HS-27A (cell line): ENCODE data around the gene MAPKAPK2.
A peak's percentile ranks its signal among the peaks of the same experiment; 100 is the strongest.

Experiments
- DNase-seq: peaks from one replicate; pipeline ENCODE4 v3.0.0-alpha.2; 2012; ENCODE audit warnings: low read depth, missing footprints

The MAPKAPK2 gene

DNA sequence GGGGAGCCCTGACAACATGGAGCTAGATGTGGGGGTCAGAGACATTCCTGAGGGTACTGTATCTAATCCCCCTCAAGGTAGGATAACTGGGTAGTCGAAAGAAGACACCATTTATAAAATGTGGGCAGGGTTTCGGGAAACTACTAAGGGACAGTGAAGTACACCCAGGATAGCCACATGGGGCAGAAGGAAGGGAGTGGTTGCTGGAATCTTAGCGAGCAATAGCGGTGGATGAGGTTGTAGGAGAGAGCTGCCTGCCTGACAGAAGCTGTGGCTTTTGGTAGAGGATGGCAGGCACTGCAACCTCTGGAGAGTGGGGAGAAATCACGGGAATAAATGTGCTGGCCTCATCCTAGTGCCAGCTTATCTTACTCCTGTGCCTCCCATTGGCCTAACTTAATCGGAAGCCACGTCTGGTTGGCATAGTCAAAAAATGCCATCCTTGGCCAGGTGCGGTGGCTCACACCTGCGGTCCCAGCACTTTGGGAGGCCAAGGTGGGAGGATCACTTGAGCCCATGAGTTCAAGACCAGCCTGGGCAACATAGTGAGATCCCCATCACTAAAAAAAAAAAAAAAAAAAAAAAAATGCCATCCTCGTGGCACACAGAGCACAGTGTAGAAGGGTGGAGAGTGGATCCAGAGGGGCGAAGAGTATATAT lies 23.4 kb upstream of the MAPKAPK2 start:
- DNase-seq = no peak

- no peak for DNase-seq
Measured at GRCh38 chr1:206662396-206663092, 22.2 kb upstream of the MAPKAPK2 start.

- DNase-seq = no peak
Measured at GRCh38 chr1:206663362-206663761, 21.3 kb upstream of the MAPKAPK2 start.

DNA sequence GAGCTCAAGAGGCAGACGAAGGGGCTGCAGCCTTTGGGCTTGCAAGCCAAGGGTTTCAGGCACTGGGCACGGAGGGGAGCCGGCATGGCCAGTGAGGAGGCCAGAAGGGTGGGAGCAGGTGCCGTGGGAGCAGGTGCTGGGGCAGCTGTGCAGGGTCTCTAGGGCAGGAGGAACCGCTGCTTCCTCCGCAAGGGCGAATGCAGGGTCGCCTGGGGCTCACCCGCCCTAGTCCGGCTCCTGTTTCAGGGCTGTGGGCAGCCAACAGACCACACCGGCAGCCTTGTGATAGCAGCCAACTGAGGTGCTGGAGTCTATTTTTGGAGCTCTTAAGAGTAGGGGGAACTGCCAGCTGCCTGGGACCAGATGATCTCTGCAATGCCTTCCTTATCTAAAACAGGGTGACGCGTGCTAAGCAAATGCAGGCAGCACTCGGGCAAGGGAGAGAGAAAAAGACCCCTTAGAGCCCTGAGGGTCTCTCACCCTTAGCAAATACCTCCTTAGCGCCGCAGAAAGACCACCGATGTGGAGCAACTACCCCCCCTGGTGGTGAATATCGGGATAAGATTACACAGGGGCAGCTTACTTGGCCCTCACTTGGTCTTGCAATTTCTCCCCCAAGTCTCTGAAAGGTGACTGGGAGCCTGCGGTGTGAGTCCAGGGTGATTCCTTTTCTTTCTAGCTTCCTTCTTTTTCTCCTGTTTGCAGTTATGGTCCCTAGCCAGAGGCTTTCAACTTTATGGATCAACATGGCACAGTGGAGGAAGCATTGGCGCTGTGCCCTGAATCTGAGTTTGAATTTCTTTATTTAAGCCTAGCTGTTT lies 20.7 kb upstream of the MAPKAPK2 start:
- DNase-seq = no peak

- DNase-seq = no peak
Measured at GRCh38 chr1:206664740-206665139, 20.0 kb upstream of the MAPKAPK2 start.

DNA sequence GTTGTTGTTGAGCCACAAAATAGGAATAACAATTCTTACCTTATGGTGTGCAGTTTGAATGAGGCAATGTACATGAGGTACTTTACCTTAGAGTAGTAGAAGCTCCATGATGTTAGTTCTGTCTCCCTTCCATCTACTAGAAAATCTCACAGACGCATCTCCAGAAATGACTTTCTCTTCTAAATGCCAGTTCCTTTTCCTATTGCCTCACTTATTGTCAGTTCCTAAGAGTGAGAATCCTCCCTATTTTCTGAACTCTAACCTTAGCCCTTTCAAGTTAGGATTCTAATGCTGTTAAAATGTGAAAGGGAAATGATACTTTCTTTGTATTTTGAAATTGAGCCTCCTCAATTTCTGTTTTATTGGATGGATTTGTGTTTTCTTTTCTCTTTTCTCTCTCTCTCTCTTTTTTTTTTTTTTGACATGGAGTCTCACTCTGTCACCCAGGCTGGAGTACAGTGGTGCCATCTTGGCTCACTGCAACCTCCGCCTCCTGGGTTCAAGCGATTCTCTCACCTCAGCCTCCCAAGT lies 18.6 kb upstream of the MAPKAPK2 start:
- DNase-seq = no peak

DNA sequence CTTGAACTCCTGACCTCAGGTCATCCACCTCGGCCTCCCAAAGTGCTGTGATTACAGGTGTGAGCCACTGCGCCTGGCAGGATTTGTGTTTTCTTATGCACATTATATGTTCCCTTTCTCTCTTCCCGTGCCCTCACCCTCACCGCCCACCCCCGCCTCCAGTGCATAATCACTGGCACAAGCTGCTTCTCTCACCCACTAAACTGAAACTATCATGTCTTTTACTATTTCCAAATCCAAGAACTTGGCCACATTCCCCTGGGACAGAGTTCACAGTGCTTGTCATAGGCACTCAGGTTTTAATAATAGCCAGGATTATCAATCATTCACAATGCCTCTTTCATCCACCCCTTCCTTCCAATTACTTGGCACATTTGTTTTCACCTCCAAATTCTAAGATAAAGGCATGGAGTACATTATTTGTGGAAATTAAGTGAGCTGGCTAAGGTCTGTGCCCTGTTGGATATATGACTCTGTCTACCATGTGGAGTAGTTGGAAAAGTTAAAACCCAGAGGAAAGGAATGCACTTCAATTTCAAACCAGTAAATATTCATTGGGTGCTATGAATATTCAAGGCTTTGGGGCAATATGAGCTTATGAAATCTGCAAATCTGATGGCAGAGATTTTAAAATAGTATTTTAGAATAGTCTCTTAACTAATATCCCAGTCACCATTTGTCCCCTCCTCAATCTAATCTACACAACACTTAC lies 17.6 kb upstream of the MAPKAPK2 start:
- no peak for DNase-seq

DNA sequence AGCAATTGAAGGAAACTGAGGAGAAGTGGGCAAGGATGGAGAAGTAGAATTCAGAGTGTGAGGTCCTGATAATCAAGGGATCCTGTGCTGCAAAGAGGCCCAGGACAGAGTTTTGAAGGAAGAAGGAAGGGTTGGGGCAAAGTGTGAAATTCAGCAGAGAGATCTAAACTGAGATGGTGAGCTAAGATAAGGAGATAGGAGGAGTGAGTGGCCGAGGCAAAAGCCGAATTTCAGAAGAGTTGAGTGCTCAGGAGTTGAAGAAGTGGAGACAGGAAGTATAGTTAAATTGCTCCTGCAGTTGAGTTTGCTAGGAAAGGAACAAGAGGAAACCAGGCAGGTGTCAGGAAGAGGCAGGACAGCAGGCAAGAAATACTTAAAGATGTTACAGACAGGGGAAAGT lies 16.4 kb upstream of the MAPKAPK2 start:
- no peak for DNase-seq

GRCh38 chr1:206668874-206669410 lies 15.8 kb upstream of the MAPKAPK2 start:
- no peak for DNase-seq

GRCh38 chr1:206672011-206672688 lies 12.6 kb upstream of the MAPKAPK2 start:
- DNase-seq = no peak

- DNase-seq = no peak
Measured at GRCh38 chr1:206672844-206673758, 11.6 kb upstream of the MAPKAPK2 start.

DNA sequence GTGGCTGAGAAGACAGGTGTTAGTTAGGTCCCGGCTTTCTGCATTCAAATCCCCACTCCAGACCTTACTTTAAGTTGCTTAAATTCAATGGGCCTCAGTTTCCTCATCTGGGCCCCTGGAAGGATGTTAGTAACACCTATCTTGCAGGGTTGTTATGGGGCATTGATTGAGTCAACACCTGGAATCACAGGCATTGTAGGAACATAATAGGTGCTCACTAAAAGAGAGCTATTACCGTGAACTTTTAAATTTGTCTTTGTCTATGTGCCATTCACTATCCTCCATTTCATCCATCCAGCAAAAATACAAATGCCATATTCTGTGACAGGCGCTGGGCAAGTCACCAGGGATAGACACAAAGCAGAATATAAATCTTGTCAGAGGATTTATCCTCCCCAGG lies 10.5 kb upstream of the MAPKAPK2 start:
- DNase-seq = no peak

DNA sequence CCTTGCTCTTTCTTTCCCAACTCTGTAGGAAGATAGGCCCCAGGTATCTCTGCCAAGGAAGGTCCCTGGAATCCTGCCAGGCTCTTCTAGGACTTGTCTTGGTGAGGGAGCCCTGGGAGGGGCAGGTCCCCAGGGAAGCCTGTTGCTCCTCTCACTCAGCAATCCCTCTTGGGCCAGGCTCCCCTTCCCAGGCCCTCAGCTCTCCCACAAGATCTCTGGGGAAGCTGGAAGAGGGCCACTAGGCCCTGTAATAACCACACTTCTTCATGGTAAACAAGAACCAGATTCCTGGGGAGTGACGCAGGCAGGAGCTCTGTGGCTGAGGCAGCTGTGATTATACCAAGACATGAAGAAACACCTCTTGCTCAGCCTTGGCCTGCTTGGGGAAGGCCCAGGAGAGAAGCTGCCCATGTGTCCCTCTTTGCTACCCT lies 9.9 kb upstream of the MAPKAPK2 start:
- DNase-seq = peak; percentile 87

DNA sequence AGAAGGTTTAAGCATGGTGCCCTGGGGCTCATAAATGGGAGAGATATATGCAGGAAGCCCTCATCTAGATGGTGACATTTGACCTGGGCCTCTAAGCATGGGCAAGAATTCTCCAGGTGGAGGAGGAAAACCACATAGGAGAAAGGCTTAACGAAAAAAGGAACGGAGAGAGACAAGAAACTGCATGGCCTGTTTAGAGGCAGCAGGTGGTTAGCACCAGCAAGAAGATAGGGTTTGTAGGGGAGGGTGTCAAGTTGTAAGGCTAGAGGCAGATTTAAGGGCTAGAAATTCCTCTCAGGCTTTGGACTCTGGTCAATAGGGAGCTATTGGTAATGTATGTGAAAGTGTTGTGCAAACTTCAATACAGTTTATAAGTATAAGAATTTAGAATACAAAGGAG lies 8.2 kb upstream of the MAPKAPK2 start:
- DNase-seq = no peak

DNA sequence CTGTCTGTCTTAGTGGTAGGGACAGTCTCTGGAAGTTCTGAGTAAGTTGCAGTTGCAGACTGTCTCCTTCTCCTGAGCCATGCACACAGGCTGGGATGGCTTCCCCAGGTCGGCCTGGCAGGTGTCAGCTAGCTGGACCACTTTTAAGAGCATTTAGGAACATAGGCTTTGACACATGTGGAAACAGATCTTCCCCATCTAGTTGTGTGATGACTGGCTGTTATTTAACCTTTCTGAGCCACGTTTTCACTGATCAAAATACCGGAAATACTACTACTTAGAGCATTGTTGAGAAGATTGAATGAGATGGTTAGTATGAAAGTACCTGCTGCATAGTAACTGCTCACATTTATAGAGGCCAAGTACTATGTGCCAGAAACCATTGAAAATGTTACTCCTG lies 6.2 kb upstream of the MAPKAPK2 start:
- no peak for DNase-seq

GRCh38 chr1:206679738-206680211 lies 4.9 kb upstream of the MAPKAPK2 start:
- no peak for DNase-seq

DNA sequence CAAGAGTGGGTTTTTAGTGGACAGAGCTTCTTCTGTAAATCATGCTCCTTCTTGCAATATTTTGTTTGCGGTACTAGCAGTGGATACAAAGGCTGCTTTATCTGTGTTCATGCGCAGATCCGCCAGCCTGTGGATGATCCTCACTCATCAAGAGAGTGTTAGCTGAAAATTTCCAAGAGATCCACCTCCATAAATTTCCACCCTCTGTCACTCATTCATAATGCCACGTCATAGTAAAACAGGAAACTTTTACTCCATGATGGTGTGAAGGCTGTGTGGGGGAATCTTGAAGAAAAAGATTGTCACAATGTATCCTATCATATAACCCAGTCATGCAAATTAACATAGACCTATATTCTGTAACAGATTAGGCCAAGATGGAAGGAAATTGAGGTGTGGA lies 4.4 kb upstream of the MAPKAPK2 start:
- DNase-seq = no peak

DNA sequence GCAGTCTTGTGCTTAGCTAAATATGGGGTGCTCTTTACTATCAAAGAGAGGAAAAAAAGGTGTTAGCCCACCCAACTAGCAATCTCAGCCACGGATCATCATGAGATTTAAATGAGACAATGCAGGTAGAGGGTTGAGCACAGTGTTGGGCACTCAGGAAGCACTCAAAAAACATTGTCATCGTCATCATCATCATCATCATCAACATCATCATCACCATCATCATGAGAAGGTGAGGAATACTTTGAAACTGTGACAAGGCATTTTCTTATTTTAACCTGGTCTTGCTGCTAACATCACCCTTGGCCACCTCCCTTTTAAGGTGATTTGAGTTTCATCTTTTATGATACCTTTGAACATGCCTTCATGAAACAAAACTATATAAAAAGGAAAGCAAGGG lies 3.3 kb upstream of the MAPKAPK2 start:
- DNase-seq = no peak

- DNase-seq = no peak
Measured at GRCh38 chr1:206682111-206682510, 2.6 kb upstream of the MAPKAPK2 start.

- DNase-seq = no peak
Measured at GRCh38 chr1:206683313-206683712, 1.4 kb upstream of the MAPKAPK2 start.
